Esophagus muscularis mucosa (tissue), 4 donors: ENCODE data around the gene B3GLCT. TPM values are rescaled to one million over a fixed set of nuclear protein-coding genes. Genes with fewer than 3 reads are reported as not detected.

Experiments
- total RNA-seq, 4 donors: library from RNA; depleted of rRNA; stranded (reverse); fragments of >200 nt; gene quantifications; one replicate each; pipeline versions ENCODE4 v1.1.0 to v1.2.1, GENCODE V29; 2016

Gene B3GLCT
- total RNA-seq, 4 donors from 2014 or later = 5.2 to 8.8 (median 5.6) TPM

Other genes with a start within 250 kb of the B3GLCT start
- gene HSPH1, start 38.1 kb upstream of the B3GLCT start, total RNA-seq = 10 to 100 TPM; 33.4 to 48.2 (median 42.1) TPM